Mononuclear cell (primary cell): ENCODE measurements around the gene SNRNP40. TPM values are rescaled to one million over a fixed set of nuclear protein-coding genes. Genes with fewer than 3 reads are reported as not detected.

Source experiments
- H3K27me3 ChIP-seq: 2 replicates; pipeline ENCODE4 v1.6.0; 2011; ENCODE audit warnings: low read length, control low read depth; ENCODE audit not compliant: insufficient read depth
- H3K4me1 ChIP-seq: 2 replicates; pipeline ENCODE4 v1.5.1; 2011; ENCODE audit warnings: mild to moderate bottlenecking, low read length, control low read depth; ENCODE audit not compliant: insufficient read depth
- H3K4me3 ChIP-seq: 2 replicates; pipeline ENCODE4 v1.5.1; 2011; ENCODE audit warnings: mild to moderate bottlenecking, low read length, moderate library complexity
- H3K9me3 ChIP-seq: 2 replicates; pipeline ENCODE4 v1.5.1; 2011; ENCODE audit warnings: low read depth, mild to moderate bottlenecking, control low read depth, low read length
- total RNA-seq: library from RNA; depleted of rRNA; stranded (reverse); fragments of >200 nt; gene quantifications from one replicate; pipeline ENCODE4 v1.2.3, GENCODE V29; 2012

The SNRNP40 gene
- total RNA-seq, 1 donor = 75.8 TPM

GRCh38 chr1:31258581-31258980, 38.0 kb downstream of the SNRNP40 start:
- H3K9me3 ChIP-seq = no peaks in the 10 kb centered on the region
- H3K4me1 ChIP-seq = no peaks in the 10 kb centered on the region

GRCh38 chr1:31257213-31257612, 39.4 kb downstream of the SNRNP40 start:
- Histone ChIP-seq H3K9me3 (no peaks in the 10 kb centered on the region), H3K27me3 (no peaks in the 10 kb centered on the region), H3K4me1 (no peaks in the 10 kb centered on the region), H3K4me3 (no peak overlapping the region)

More at GRCh38 chr1:31258581-31258980, 38.0 kb downstream of the SNRNP40 start:
- no peaks in the 10 kb centered on the region for H3K27me3 ChIP-seq
- H3K4me3 ChIP-seq = no peak overlapping the region

- H3K27me3 ChIP-seq = no peaks in the 10 kb centered on the region
- no peaks in the 10 kb centered on the region for H3K9me3 ChIP-seq
- H3K4me3 ChIP-seq = no peak overlapping the region
- no peaks in the 10 kb centered on the region for H3K4me1 ChIP-seq
Observed at GRCh38 chr1:31249854-31250253, 46.7 kb downstream of the SNRNP40 start.

GRCh38 chr1:31248276-31248675, 48.3 kb downstream of the SNRNP40 start:
- no peaks in the 10 kb centered on the region for H3K4me1 ChIP-seq
- H3K27me3 ChIP-seq = no peaks in the 10 kb centered on the region
- H3K4me3 ChIP-seq = no peak overlapping the region
- H3K9me3 ChIP-seq = no peaks in the 10 kb centered on the region

- Histone ChIP-seq H3K4me1 (peaks cover 5% of the 10 kb centered on the region), H3K27me3 (peaks cover 16% of the 10 kb centered on the region), H3K4me3 (no peak overlapping the region), H3K9me3 (no peaks in the 10 kb centered on the region)
Observed at GRCh38 chr1:31244326-31244725, 52.3 kb downstream of the SNRNP40 start.

- Histone ChIP-seq H3K9me3 (no peaks in the 10 kb centered on the region), H3K4me1 (peaks cover 5% of the 10 kb centered on the region), H3K4me3 (no peak overlapping the region), H3K27me3 (peaks cover 20% of the 10 kb centered on the region)
Observed at GRCh38 chr1:31243501-31244286, 52.9 kb downstream of the SNRNP40 start.

- Histone ChIP-seq H3K27me3 (peaks cover 42% of the 10 kb centered on the region), H3K9me3 (no peaks in the 10 kb centered on the region), H3K4me3 (no peak overlapping the region), H3K4me1 (peaks cover 5% of the 10 kb centered on the region)
Observed at GRCh38 chr1:31241321-31241720, 55.3 kb downstream of the SNRNP40 start.

GRCh38 chr1:31239653-31240241, 56.8 kb downstream of the SNRNP40 start, which contains the start of gene NKAIN1:
TSS of gene NKAIN1 (minus strand) at chr1:31239887. CDS start at chr1:31239547, 340 bp downstream.
- no peaks in the 10 kb centered on the region for H3K9me3 ChIP-seq
- H3K4me1 ChIP-seq = peaks cover 5% of the 10 kb centered on the region
- peaks cover 42% of the 10 kb centered on the region for H3K27me3 ChIP-seq
- H3K4me3 ChIP-seq = no peak within 1 kb of the TSS

- Histone ChIP-seq H3K4me3 (no peak overlapping the region), H3K27me3 (peaks cover 42% of the 10 kb centered on the region), H3K4me1 (peaks cover 5% of the 10 kb centered on the region), H3K9me3 (no peaks in the 10 kb centered on the region)
Observed at GRCh38 chr1:31238986-31239613, 57.5 kb downstream of the SNRNP40 start.

GRCh38 chr1:31238612-31238985, 58.0 kb downstream of the SNRNP40 start:
- H3K4me1 ChIP-seq = peaks cover 5% of the 10 kb centered on the region
- H3K9me3 ChIP-seq = no peaks in the 10 kb centered on the region
- no peak overlapping the region for H3K4me3 ChIP-seq
- H3K27me3 ChIP-seq = peaks cover 42% of the 10 kb centered on the region

- Histone ChIP-seq H3K27me3 (peaks cover 25% of the 10 kb centered on the region), H3K4me1 (no peaks in the 10 kb centered on the region), H3K9me3 (no peaks in the 10 kb centered on the region), H3K4me3 (no peak overlapping the region)
Observed at GRCh38 chr1:31234870-31235269, 61.7 kb downstream of the SNRNP40 start.

GRCh38 chr1:31234123-31234708, 62.4 kb downstream of the SNRNP40 start:
- Histone ChIP-seq H3K4me3 (no peak overlapping the region), H3K9me3 (no peaks in the 10 kb centered on the region), H3K4me1 (no peaks in the 10 kb centered on the region), H3K27me3 (peaks cover 25% of the 10 kb centered on the region)

- no peaks in the 10 kb centered on the region for H3K9me3 ChIP-seq
- H3K4me1 ChIP-seq = no peaks in the 10 kb centered on the region
- no peak overlapping the region for H3K4me3 ChIP-seq
- H3K27me3 ChIP-seq = peaks cover 12% of the 10 kb centered on the region
Observed at GRCh38 chr1:31232689-31233088, 63.9 kb downstream of the SNRNP40 start.

- Histone ChIP-seq H3K4me3 (no peak overlapping the region), H3K27me3 (peaks cover 5% of the 10 kb centered on the region), H3K9me3 (no peaks in the 10 kb centered on the region), H3K4me1 (no peaks in the 10 kb centered on the region)
Observed at GRCh38 chr1:31231802-31232201, 64.8 kb downstream of the SNRNP40 start.

GRCh38 chr1:31230378-31230777, 66.2 kb downstream of the SNRNP40 start:
- H3K9me3 ChIP-seq = no peaks in the 10 kb centered on the region
- H3K4me1 ChIP-seq = no peaks in the 10 kb centered on the region
- no peaks in the 10 kb centered on the region for H3K27me3 ChIP-seq
- no peak overlapping the region for H3K4me3 ChIP-seq
